GM21515 (cell line): ENCODE measurements around the gene DDR1.
"Not testable (repeated sequence)": the region's sequence is repeated elsewhere in the genome, so short reads cannot be mapped to it uniquely, and the experiment has no call there.

Source experiments
- ATAC-seq: cut with Tn5 transposase; IDR thresholded peaks from one replicate; pipeline ENCODE4 v1.9.1; 2021; ENCODE audit not compliant: unreplicated experiment

Gene DDR1

GRCh38 chr6:30852459-30852858 is 31.9 kb upstream of the DDR1 start:
- ATAC-seq = not testable (repeated sequence)

DNA sequence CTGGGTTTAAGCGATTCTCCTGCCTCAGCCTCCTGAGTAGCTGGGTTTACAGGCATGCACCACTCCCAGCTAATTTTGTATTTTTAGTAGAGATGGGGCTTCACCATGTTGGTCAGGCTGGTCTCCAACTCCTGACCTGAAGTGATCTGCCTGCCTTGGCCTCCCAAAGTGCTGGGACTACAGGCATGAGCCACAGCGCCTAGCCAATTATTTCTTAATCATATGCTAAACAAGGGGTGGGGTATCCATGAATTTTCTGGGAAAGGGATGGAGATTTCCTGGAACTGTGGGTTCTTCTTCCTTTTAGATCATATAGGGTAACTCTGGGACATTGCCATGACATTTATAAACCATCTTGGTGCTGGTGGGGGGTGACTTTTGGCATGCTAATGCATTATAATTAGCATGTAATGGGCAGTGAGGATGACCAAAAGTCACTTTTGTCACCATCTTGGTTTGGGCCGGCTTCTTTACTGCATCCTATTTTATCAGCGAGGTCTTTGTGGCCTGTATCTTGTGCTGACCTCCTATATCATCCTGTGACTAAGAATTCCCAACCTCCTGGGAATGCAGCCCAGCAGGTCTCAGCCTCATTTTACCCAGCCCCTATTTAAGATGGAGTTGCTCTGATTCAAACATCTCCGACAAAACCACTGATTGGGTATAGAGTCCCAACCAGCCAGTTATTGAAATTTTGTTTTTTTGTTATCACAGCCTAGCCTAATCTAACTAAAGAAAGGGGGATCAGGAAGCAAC is 29.9 kb upstream of the DDR1 start:
- ATAC-seq = no peak

DNA sequence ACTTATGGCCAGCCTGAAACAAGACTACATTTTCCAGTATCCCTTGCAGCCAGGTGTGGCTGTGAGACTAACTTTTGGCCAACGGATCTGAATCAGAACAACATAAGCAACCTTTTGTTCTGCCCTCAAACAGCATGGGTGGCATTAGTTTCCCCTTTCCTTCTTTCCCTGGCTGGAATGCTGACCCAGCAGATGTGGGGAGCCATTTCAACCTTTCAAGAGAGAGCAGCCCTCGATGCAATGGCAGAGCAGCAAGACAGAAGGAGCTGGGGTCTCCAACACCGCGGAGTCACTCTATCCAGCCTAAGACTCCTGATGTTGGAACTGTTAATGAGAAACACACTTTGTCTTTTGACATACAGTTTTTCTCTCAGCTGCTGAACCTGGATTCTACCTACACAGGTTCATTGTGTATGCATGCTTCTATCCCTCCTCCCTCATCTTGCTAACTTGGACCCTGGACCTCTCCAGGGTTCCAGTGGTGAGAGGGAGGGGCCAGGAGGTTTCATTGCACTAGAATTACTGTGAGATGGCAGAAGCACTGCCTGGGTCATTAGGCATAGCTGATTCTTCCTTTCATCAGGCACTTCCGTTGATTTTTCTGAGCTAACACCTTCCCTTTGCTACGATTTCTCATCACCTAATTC is 28.8 kb upstream of the DDR1 start:
- ATAC-seq = no peak

DNA sequence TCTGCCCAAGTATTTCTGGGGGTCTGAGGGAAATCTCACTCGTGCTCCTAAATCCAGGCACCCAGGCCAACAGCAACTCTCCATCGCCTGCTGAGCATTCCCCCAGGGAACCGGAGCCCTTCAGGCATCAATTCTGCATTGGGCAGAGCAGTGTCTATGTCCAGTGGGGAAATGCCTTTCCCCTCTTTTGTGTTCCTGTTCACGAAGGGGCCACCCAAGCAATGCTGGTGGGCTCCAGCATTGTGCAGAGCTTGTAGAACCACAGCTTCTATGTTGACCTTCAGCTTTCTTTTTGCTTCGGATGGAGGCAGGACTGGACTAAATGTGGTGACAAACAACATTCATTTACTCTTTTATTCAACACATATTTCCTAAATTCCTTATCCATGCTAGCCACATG is 27.2 kb upstream of the DDR1 start:
- ATAC-seq = no peak

- ATAC-seq = no peak
Measured at GRCh38 chr6:30857549-30857948, 26.8 kb upstream of the DDR1 start.

DNA sequence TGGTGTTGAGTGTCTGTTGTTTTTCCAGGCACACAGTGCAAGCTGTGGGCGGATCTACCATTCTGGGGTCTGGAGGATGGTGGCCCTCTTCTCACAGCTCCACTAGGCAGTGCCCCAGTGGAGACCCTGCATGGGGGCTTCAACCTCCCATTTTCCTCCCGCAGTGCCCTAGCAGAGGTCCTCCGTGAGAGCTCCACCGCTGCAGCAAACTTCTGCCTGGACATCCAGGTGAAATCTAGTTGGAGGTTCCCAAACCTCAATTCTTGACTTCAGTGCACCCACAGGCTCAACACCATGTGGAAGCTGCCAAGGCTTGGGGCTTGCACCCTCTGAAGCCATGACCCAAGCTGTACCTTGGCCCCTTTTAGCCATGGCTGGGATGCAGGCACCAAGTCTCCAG is 24.6 kb upstream of the DDR1 start:
- ATAC-seq = not testable (repeated sequence)

GRCh38 chr6:30861257-30862048 is 22.9 kb upstream of the DDR1 start:
- ATAC-seq = no peak

GRCh38 chr6:30862156-30862875 is 22.0 kb upstream of the DDR1 start:
- ATAC-seq = no peak

- ATAC-seq = no peak
Measured at GRCh38 chr6:30864325-30864724, 20.0 kb upstream of the DDR1 start.

GRCh38 chr6:30869241-30869749 is 15.0 kb upstream of the DDR1 start:
- ATAC-seq = not testable (repeated sequence)

GRCh38 chr6:30870546-30870945 is 13.8 kb upstream of the DDR1 start:
- ATAC-seq = no peak

DNA sequence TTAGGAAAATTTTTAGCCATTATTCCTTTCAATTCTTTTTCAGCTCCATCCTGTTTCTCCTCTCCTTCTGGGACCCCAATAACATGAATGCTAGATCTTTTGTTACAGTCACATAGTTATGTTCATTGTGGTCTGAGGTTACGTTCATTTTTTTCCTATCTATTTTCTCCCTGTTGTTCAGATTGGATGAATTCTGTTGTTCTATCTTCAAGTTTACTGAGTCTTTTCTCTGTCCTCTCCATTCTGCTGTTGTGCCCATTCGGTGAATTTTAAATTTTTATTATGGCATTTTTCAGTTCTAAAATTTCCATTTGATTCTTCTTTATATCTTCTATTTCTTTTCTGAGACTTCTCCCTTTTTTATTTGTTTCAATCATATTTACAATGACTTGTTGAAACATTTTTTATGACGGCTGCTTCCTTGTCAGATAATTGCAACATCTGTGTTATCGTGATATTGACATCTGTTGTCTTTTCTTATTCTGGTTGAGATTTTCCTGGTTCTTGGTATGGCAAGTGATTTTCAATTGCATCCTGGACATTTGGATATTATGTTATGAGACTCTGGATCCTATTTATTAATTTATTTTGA is 12.6 kb upstream of the DDR1 start:
- ATAC-seq = no peak

DNA sequence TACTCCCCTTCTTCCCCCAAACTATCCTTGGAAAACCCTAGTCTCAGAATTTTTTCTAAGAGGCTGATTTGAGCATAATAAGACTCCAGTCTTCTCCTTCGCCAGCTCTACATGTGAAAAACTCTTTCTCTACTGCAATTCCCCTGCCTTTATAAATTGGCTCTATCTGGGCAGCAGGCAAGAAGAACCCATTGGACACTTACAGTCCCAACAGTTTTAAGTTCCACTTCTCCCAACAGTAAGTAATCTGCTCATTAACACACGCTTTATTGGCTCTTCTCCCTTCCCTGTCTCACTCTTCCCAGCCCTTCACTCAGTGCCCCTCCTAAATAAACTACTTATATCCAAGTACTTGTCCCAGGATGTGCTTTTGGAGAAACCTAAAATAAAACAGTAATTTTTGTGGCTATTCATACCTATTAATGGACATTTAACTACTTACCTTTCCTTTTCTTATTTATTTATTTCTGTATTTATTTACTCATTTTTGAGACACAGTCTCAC is 11.1 kb upstream of the DDR1 start:
- ATAC-seq = no peak

GRCh38 chr6:30873795-30874194 is 10.5 kb upstream of the DDR1 start:
- not testable (repeated sequence) for ATAC-seq

DNA sequence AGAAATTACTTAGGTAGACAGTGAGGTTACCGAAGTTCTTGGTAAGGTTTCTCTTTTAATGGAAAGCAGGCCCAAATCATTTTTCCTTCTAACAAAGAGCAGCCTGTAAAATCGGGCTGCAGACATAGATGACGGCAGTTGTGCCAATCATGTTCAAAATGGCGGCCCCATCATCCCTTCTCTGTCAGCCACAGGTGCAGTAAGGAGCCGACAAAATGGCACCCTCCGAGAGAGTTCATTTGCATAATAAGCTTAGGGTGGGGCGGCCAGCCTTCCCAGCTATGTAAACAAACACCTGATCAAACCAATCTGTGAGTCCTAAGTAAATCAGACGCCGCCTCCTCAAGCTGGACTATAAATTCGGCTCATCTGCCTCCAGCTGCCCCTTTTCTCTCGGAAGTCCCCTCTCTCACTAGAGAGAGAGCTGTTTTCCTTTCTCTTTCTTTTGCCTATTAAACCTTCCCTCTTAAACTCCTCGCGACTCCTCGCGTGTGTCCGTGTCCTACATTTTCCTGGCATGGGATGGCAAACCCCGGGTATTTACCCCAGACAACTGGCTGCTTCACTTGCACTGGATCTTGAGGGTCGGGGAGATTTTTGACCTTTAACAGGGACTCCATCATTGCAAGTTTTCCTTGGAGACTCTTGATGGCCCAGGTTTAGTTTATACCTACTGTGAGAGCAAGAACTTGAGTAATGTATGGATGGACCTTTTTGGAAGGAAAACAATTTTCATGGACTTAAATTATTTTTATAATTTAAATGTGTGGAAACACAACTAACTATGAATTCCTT is 8.9 kb upstream of the DDR1 start:
- ATAC-seq = no peak

- ATAC-seq = no peak
Measured at GRCh38 chr6:30876039-30876730, 8.1 kb upstream of the DDR1 start.

GRCh38 chr6:30877419-30878262 is 6.7 kb upstream of the DDR1 start:
- peak; percentile 51 for ATAC-seq
